SK-N-SH treated with all-trans-retinoic acid at 6 μM for 48 hours (cell line): Measurements from ENCODE around the gene FREY1.

ENCODE experiments used
- ATAC-seq: fragments of 200-7000 bp; cut with Tn5 transposase; 3 replicates; pipeline ENCODE4 v1.9.1; 2020; ENCODE audit warnings: mild to moderate bottlenecking, moderate library complexity
- ARNTL ChIP-seq: fragments of 450-650 bp; formaldehyde crosslinking; IDR thresholded peaks from 2 replicates; pipeline ENCODE4 v1.5.0; 2020; ENCODE audit warnings: low read depth, mild to moderate bottlenecking, moderate library complexity, borderline replicate concordance
- BACH2 ChIP-seq: fragments of 250-450 bp; sonication (Bioruptor Pico); IDR thresholded peaks from 2 replicates; pipeline ENCODE4 v1.9.0; 2021; ENCODE audit warnings: mild to moderate bottlenecking, borderline replicate concordance
- CSDC2 ChIP-seq: fragments of 250-450 bp; sonication (Bioruptor Pico); IDR thresholded peaks from 2 replicates; pipeline ENCODE4 v1.5.0; 2020; ENCODE audit warnings: mild to moderate bottlenecking, moderate library complexity
- CSRNP3 ChIP-seq: fragments of 250-450 bp; sonication (Bioruptor Pico); IDR thresholded peaks from 2 replicates; pipeline ENCODE4 v1.5.1; 2021; ENCODE audit warnings: mild to moderate bottlenecking, moderate library complexity
- ESRRG ChIP-seq: fragments of 250-450 bp; sonication (Bioruptor Pico); IDR thresholded peaks from 2 replicates; pipeline ENCODE4 v1.6.1; 2021; ENCODE audit warnings: mild to moderate bottlenecking
- GLIS3 ChIP-seq: fragments of 250-450 bp; sonication (Bioruptor Pico); IDR thresholded peaks from 2 replicates; pipeline ENCODE4 v1.5.0; 2020; ENCODE audit warnings: mild to moderate bottlenecking, moderate library complexity
- ISL1 ChIP-seq: fragments of 250-450 bp; sonication (Bioruptor Pico); IDR thresholded peaks from 2 replicates; pipeline ENCODE4 v2.1.2; 2022; ENCODE audit warnings: mild to moderate bottlenecking, moderate library complexity
- OSR1 ChIP-seq: fragments of 250-450 bp; sonication (Bioruptor Pico); IDR thresholded peaks from 2 replicates; pipeline ENCODE4 v1.8.0; 2022; ENCODE audit warnings: moderate library complexity, mild to moderate bottlenecking, inconsistent platforms
- PATZ1 ChIP-seq: fragments of 250-450 bp; sonication (Bioruptor Pico); IDR thresholded peaks from 2 replicates; pipeline ENCODE4 v1.8.0; 2020; ENCODE audit warnings: mild to moderate bottlenecking, moderate library complexity, borderline replicate concordance
- POU6F1 ChIP-seq: fragments of 250-450 bp; sonication (Bioruptor Pico); IDR thresholded peaks from 2 replicates; pipeline ENCODE4 v1.8.0; 2021; ENCODE audit warnings: low read depth, mild to moderate bottlenecking, moderate library complexity, borderline replicate concordance
- PPARA ChIP-seq: fragments of 250-450 bp; sonication (Bioruptor Pico); IDR thresholded peaks from 2 replicates; pipeline ENCODE4 v1.5.0; 2020; ENCODE audit warnings: mild to moderate bottlenecking, borderline replicate concordance
- RARB ChIP-seq: fragments of 250-450 bp; sonication (Bioruptor Pico); IDR thresholded peaks from 2 replicates; pipeline ENCODE4 v1.8.0; 2021; ENCODE audit warnings: mild to moderate bottlenecking, moderate library complexity
- SNAI2 ChIP-seq: fragments of 250-450 bp; sonication (Bioruptor Pico); IDR thresholded peaks from 2 replicates; pipeline ENCODE4 v1.5.0; 2020; ENCODE audit warnings: mild to moderate bottlenecking, moderate library complexity
- TCF4 ChIP-seq: fragments of 250-450 bp; sonication (Bioruptor Pico); IDR thresholded peaks from 2 replicates; pipeline ENCODE4 v1.8.0; 2021; ENCODE audit warnings: mild to moderate bottlenecking, moderate library complexity, borderline replicate concordance
- TOX ChIP-seq: fragments of 250-450 bp; sonication (Bioruptor Pico); IDR thresholded peaks from 2 replicates; pipeline ENCODE4 v1.8.0; 2021; ENCODE audit warnings: mild to moderate bottlenecking, moderate library complexity, borderline replicate concordance
- ZC3H10 ChIP-seq: fragments of 250-450 bp; sonication (Bioruptor Pico); IDR thresholded peaks from 2 replicates; pipeline ENCODE4 v1.5.1; 2021; ENCODE audit warnings: mild to moderate bottlenecking, moderate library complexity
- ZFP3 ChIP-seq: fragments of 250-450 bp; sonication (Bioruptor Pico); IDR thresholded peaks from 2 replicates; pipeline ENCODE4 v1.5.0; 2020; ENCODE audit warnings: mild to moderate bottlenecking, moderate library complexity
- ZFP30 ChIP-seq: fragments of 450-650 bp; formaldehyde crosslinking; IDR thresholded peaks from 2 replicates; pipeline ENCODE4 v1.5.0; 2022; ENCODE audit warnings: mild to moderate bottlenecking, moderate library complexity
- ZNF565 ChIP-seq: fragments of 450-650 bp; formaldehyde crosslinking; conservative IDR thresholded peaks from 2 replicates; pipeline ENCODE4 v1.5.0; 2020; ENCODE audit warnings: low read depth, mild to moderate bottlenecking, moderate library complexity
- ZNF70 ChIP-seq: fragments of 450-650 bp; formaldehyde crosslinking; IDR thresholded peaks from 2 replicates; pipeline ENCODE4 v1.5.0; 2020; ENCODE audit warnings: mild to moderate bottlenecking, moderate library complexity
- ZNF8 ChIP-seq: fragments of 450-650 bp; formaldehyde crosslinking; IDR thresholded peaks from 2 replicates; pipeline ENCODE4 v1.5.0; 2020; ENCODE audit warnings: mild to moderate bottlenecking, moderate library complexity
- TF ChIP-seq, protein P1 (sequence below): fragments of 250-450 bp; sonication (Bioruptor Pico); IDR thresholded peaks from 2 replicates; pipeline ENCODE4 v1.5.1; 2020; ENCODE audit warnings: low read depth, mild to moderate bottlenecking, moderate library complexity

The FREY1 gene

DNA sequence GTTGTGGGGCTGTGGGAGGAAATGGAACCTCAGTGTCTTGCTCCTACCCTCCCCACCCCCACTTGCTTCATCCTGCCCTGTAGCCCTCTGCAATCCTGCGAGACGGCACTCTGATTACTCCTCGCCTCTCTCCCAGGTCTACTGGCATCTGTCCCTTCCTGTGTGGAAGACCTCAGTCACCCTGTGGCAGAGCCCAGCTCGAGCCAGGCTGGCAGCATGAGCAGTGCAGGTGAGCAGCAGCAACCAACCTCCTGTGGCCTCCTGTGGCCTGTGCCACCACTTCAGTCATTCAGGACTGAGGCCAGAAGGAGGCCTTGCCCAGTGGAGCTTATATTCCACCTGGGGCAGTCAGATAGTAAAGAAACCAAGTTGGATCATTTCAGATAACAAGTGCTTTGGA lies 36.4 kb downstream of the FREY1 start:
- TF ChIP-seq ZFP30, result no peak
- no peak for TF ChIP-seq ISL1
- no peak for TF ChIP-seq PPARA (CRISPR knock-in tag)
- TF ChIP-seq SNAI2 (CRISPR knock-in tag), result no peak
- TF ChIP-seq TOX (CRISPR knock-in tag), result no peak
- TF ChIP-seq OSR1 (CRISPR knock-in tag), result no peak
- no peak for TF ChIP-seq PATZ1 (CRISPR knock-in tag)
- no peak for TF ChIP-seq POU6F1
- no peak for TF ChIP-seq TCF4 (CRISPR knock-in tag)
- no peak for TF ChIP-seq ZNF565 (CRISPR knock-in tag)
- no peak for TF ChIP-seq ESRRG
- TF ChIP-seq, all 23 proteins: peak for 0
- no peak for ATAC-seq

- no peak for ATAC-seq
- no peak for TF ChIP-seq ZC3H10
- TF ChIP-seq, protein P1, sequence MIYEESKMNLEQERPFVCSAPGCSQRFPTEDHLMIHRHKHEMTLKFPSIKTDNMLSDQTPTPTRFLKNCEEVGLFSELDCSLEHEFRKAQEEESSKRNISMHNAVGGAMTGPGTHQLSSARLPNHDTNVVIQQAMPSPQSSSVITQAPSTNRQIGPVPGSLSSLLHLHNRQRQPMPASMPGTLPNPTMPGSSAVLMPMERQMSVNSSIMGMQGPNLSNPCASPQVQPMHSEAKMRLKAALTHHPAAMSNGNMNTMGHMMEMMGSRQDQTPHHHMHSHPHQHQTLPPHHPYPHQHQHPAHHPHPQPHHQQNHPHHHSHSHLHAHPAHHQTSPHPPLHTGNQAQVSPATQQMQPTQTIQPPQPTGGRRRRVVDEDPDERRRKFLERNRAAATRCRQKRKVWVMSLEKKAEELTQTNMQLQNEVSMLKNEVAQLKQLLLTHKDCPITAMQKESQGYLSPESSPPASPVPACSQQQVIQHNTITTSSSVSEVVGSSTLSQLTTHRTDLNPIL (CRISPR knock-in tag), result no peak
- no peak for TF ChIP-seq ZNF8 (CRISPR knock-in tag)
- TF ChIP-seq BACH2 (CRISPR knock-in tag), result no peak
- TF ChIP-seq, all 23 proteins: peak for 0
These were observed 37.5 kb downstream of the FREY1 start for GRCh38 chr11:45869551-45869950.

DNA sequence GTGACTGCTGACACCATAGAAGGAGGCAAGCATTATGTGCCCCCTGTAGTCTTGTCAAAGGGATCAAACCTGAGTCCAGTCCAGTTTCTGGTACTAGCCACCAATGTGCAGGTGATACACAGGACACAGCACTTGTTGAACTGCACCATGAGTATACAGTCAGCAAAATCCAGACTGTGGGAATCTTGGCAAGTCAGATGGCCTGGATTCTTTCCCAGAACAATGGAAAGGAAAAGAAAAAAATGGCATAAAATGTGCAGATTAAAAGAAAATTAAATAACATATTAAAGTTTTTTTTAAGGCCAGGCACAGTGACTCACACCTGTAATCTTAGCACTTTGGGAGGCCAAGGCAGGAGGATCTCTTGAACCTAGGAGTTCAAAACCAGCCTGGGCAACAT lies 43.0 kb downstream of the FREY1 start:
- TF ChIP-seq PPARA (CRISPR knock-in tag) (no peak), ZNF70 (no peak), TCF4 (CRISPR knock-in tag) (no peak), OSR1 (CRISPR knock-in tag) (no peak), POU6F1 (no peak), BACH2 (CRISPR knock-in tag) (no peak), GLIS3 (no peak), ZFP3 (no peak), RARB (CRISPR knock-in tag) (no peak), ESRRG (no peak), PATZ1 (CRISPR knock-in tag) (no peak), CSRNP3 (no peak), ZC3H10 (no peak), SNAI2 (CRISPR knock-in tag) (no peak), ARNTL (CRISPR knock-in tag) (no peak), ZNF8 (CRISPR knock-in tag) (no peak), ZFP30 (no peak), CSDC2 (no peak)
- TF ChIP-seq, protein P1 (CRISPR knock-in tag), result no peak
- no peak for ATAC-seq
